Neuronal stem cell (in vitro differentiated cells): Measurements from ENCODE around the gene TTC36.
"Not testable (repeated sequence)": the region's sequence is repeated elsewhere in the genome, so short reads cannot be mapped to it uniquely, and the experiment has no call there.

Experiments
- DNase-seq: peaks from one replicate; pipeline ENCODE4 v3.0.0-alpha.2; 2013; ENCODE audit warnings: low spot score
- H2AFZ ChIP-seq: one replicate; pipeline ENCODE4 v1.6.1; 2013; ENCODE audit warnings: mild to moderate bottlenecking, low read length, inconsistent platforms
- H2AK5ac ChIP-seq: 2 replicates; pipeline ENCODE4 v1.6.1; 2013; ENCODE audit warnings: low read depth, mild to moderate bottlenecking, inconsistent platforms, low read length, moderate library complexity, mixed read lengths
- H2BK120ac ChIP-seq: 2 replicates; pipeline ENCODE4 v1.6.1; 2013; ENCODE audit warnings: low read depth, mild to moderate bottlenecking, inconsistent platforms, low read length, moderate library complexity, mixed read lengths
- H2BK12ac ChIP-seq: one replicate; pipeline ENCODE4 v1.6.1; 2013; ENCODE audit warnings: low read length, inconsistent platforms
- H2BK15ac ChIP-seq: 2 replicates; pipeline ENCODE4 v1.6.1; 2013; ENCODE audit warnings: mild to moderate bottlenecking, low read length, inconsistent platforms, mixed read lengths
- H2BK5ac ChIP-seq: one replicate; pipeline ENCODE4 v1.6.1; 2013; ENCODE audit warnings: inconsistent platforms, mild to moderate bottlenecking, low read length, moderate library complexity
- H3K14ac ChIP-seq: one replicate; pipeline ENCODE4 v1.6.1; 2013; ENCODE audit warnings: low read length, inconsistent platforms
- H3K18ac ChIP-seq: 2 replicates; pipeline ENCODE4 v1.6.1; 2013; ENCODE audit warnings: low read length, inconsistent platforms
- H3K23ac ChIP-seq: 2 replicates; pipeline ENCODE4 v1.6.1; 2013; ENCODE audit warnings: low read depth, mild to moderate bottlenecking, mixed read lengths, low read length, inconsistent platforms; ENCODE audit not compliant: poor library complexity
- H3K27ac ChIP-seq: replicated peaks from 3 replicates; pipeline ENCODE4 v1.5.1; 2013; ENCODE audit warnings: low read length, inconsistent platforms
- H3K27me3 ChIP-seq, 3 experiments: 2 replicates each; pipeline ENCODE4 v1.6.1; 2013; ENCODE audit warnings: low read length in 3 of 3, mild to moderate bottlenecking in 2 of 3, inconsistent platforms in 1 of 3, low read depth in 1 of 3, mixed read lengths in 1 of 3, moderate library complexity in 1 of 3; ENCODE audit not compliant: control insufficient read depth in 3 of 3, insufficient read depth in 3 of 3
- H3K36me3 ChIP-seq, 2 donors: replicated peaks in 1 of 2; 2 replicates each; pipeline ENCODE4 v1.6.1; 2013; ENCODE audit warnings: low read length in 2 of 2; ENCODE audit not compliant: control insufficient read depth in 2 of 2, insufficient read depth in 2 of 2
- H3K4ac ChIP-seq: 2 replicates; pipeline ENCODE4 v1.6.1; 2013; ENCODE audit warnings: inconsistent platforms, mild to moderate bottlenecking, low read length, moderate library complexity
- H3K4me1 ChIP-seq, 2 donors: 1 replicate in 1 of 2; 2 replicates in 1 of 2; pipeline ENCODE4 v1.6.1; 2013; ENCODE audit warnings: low read length in 2 of 2, low read depth in 1 of 2; ENCODE audit not compliant: control insufficient read depth in 2 of 2, insufficient read depth in 1 of 2
- H3K4me2 ChIP-seq: one replicate; pipeline ENCODE4 v1.6.1; 2013; ENCODE audit warnings: mild to moderate bottlenecking, low read length, inconsistent platforms; ENCODE audit not compliant: insufficient read depth, poor library complexity, severe bottlenecking
- H3K4me3 ChIP-seq, 2 donors: 2 replicates each; pipeline ENCODE4 v1.5.1; 2013; ENCODE audit warnings: low read length in 2 of 2, mild to moderate bottlenecking in 2 of 2, inconsistent platforms in 1 of 2, moderate library complexity in 1 of 2
- H3K79me1 ChIP-seq: one replicate; pipeline ENCODE4 v1.6.1; 2013; ENCODE audit warnings: low read depth, mild to moderate bottlenecking, inconsistent platforms, low read length, moderate library complexity
- H3K9ac ChIP-seq: one replicate; pipeline ENCODE4 v1.6.1; 2013; ENCODE audit warnings: mild to moderate bottlenecking, low read depth, low read length, inconsistent platforms; ENCODE audit not compliant: poor library complexity
- H3K9me3 ChIP-seq, 2 donors: replicated peaks in 1 of 2; 2 replicates each; pipeline versions ENCODE3 to v1.6.1; 2013; ENCODE audit warnings: low read length in 2 of 2, mild to moderate bottlenecking in 2 of 2, inconsistent platforms in 1 of 2, low read depth in 1 of 2, mixed read lengths in 1 of 2, moderate library complexity in 1 of 2; ENCODE audit not compliant: control insufficient read depth in 2 of 2, insufficient read depth in 1 of 2
- H4K8ac ChIP-seq: one replicate; pipeline ENCODE4 v1.6.1; 2013; ENCODE audit warnings: low read depth, mild to moderate bottlenecking, inconsistent platforms, low read length, moderate library complexity
- H4K91ac ChIP-seq: one replicate; pipeline ENCODE4 v1.6.1; 2013; ENCODE audit warnings: low read length, low read depth, mild to moderate bottlenecking, inconsistent platforms; ENCODE audit not compliant: poor library complexity
- WGBS, 2 donors: extraction: QIAGEN DNeasy Blood & Tissue Kit; methylation state at CpG; one replicate each; pipeline ENCODE4 v1.1.7; 2013; ENCODE audit warnings: missing lambda C conversion rate in 2 of 2, mixed read lengths in 1 of 2; ENCODE audit not compliant: insufficient read length in 2 of 2, insufficient replicate concordance in 1 of 2; ENCODE audit errors: extremely low coverage in 2 of 2; 5-methylcytosine and 5-hydroxymethylcytosine counted together

TTC36 gene

GRCh38 chr11:118570787-118571186, 43.5 kb downstream of the TTC36 start:
- Histone ChIP-seq H3K27ac (no peak overlapping the region), H3K9ac (no peak overlapping the region), H2BK15ac (no peak overlapping the region), H3K79me1 (peaks cover 3% of the 10 kb centered on the region), H3K27me3 (no peaks in the 10 kb centered on the region), H3K4me2 (no peak overlapping the region), H4K8ac (no peak overlapping the region), H3K4me3 (no peak overlapping the region), H4K91ac (no peak overlapping the region), H3K36me3 (peaks cover 0 to 6% of the 10 kb centered on the region in 2 donors), H2AFZ (no peak overlapping the region), H3K23ac (no peak overlapping the region), H3K9me3 (no peaks in the 10 kb centered on the region), H2BK120ac (no peak overlapping the region), H3K4ac (no peak overlapping the region), H3K14ac (no peak overlapping the region), H2AK5ac (no peak overlapping the region), H3K18ac (no peak overlapping the region), H2BK12ac (no peak overlapping the region), H2BK5ac (no peak overlapping the region), H3K4me1 (peaks cover 0 to 7% of the 10 kb centered on the region in 2 donors)
- no CpG with 5 or more reads among the region's 1 CpG for whole genome bisulfite sequencing, 2 donors
- no peak for DNase-seq

- H2BK5ac ChIP-seq, H3K79me1 ChIP-seq, H2BK12ac ChIP-seq, H3K18ac ChIP-seq, H3K4me1 ChIP-seq, H4K8ac ChIP-seq, H2BK15ac ChIP-seq, H3K9ac ChIP-seq, H2BK120ac ChIP-seq, H3K27me3 ChIP-seq, H3K9me3 ChIP-seq, H3K14ac ChIP-seq, DNase-seq, H3K27ac ChIP-seq, H3K23ac ChIP-seq, H3K4ac ChIP-seq, H4K91ac ChIP-seq, H2AK5ac ChIP-seq: not testable (repeated sequence)
- H3K4me2 ChIP-seq = peak overlapping the region; percentile 40
- peak overlapping the region in 1 of 2 donors; percentile 79 for H3K4me3 ChIP-seq
- no CpG with 5 or more reads among the region's 15 CpGs for WGBS, 2 donors
- H2AFZ ChIP-seq = peak overlapping the region; percentile 91
- H3K36me3 ChIP-seq = peaks cover 0 to 13% of the 10 kb centered on the region in 2 donors
Observed at GRCh38 chr11:118571701-118572060, 44.4 kb downstream of the TTC36 start.

GRCh38 chr11:118572061-118572980, 45.0 kb downstream of the TTC36 start, which contains the start of gene ARCN1:
Gene ARCN1 (plus strand): TSS chr11:118572409. CDS start chr11:118572548, 139 bp downstream.
- WGBS, 2 donors = no CpG with 5 or more reads among the region's 55 CpGs
- H2BK15ac ChIP-seq = peak within 1 kb of the TSS; percentile 73
- peaks cover 3% of the 10 kb centered on the region for H3K79me1 ChIP-seq
- DNase-seq = peak; percentile 79
- H3K9me3 ChIP-seq = no peaks in the 10 kb centered on the region
- H3K27ac ChIP-seq = peak within 1 kb of the TSS; percentile 90
- H4K8ac ChIP-seq = peak within 1 kb of the TSS; percentile 84
- H2BK120ac ChIP-seq = no peak within 1 kb of the TSS
- H3K18ac ChIP-seq = peak within 1 kb of the TSS; percentile 99
- peak within 1 kb of the TSS; percentile 79 to 100 for H3K4me3 ChIP-seq
- H3K14ac ChIP-seq = peak within 1 kb of the TSS; percentile 94
- peak within 1 kb of the TSS; percentile 93 for H3K23ac ChIP-seq
- H2BK5ac ChIP-seq = peak within 1 kb of the TSS; percentile 96
- H3K4me1 ChIP-seq = peaks cover 0 to 7% of the 10 kb centered on the region in 2 donors
- H3K36me3 ChIP-seq = peaks cover 0 to 18% of the 10 kb centered on the region in 2 donors
- peak within 1 kb of the TSS; percentile 97 for H3K9ac ChIP-seq
- H3K4ac ChIP-seq = peak within 1 kb of the TSS; percentile 56
- H4K91ac ChIP-seq = no peak within 1 kb of the TSS
- H2BK12ac ChIP-seq = no peak within 1 kb of the TSS
- H2AFZ ChIP-seq = peak within 1 kb of the TSS; percentile 91
- H3K4me2 ChIP-seq = peak within 1 kb of the TSS; percentile 61
- no peaks in the 10 kb centered on the region for H3K27me3 ChIP-seq
- peak within 1 kb of the TSS; percentile 82 for H2AK5ac ChIP-seq

GRCh38 chr11:118572981-118573550, 45.8 kb downstream of the TTC36 start:
- Histone ChIP-seq H2BK5ac (peak overlapping the region; percentile 96), H3K14ac (peak overlapping the region; percentile 94), H2AK5ac (peak overlapping the region; percentile 82), H3K9ac (peak overlapping the region; percentile 75), H3K18ac (peak overlapping the region; percentile 99), H3K36me3 (peaks cover 0 to 22% of the 10 kb centered on the region in 2 donors), H3K79me1 (peaks cover 3% of the 10 kb centered on the region), H2BK120ac (no peak overlapping the region), H2BK12ac (no peak overlapping the region), H2BK15ac (no peak overlapping the region), H3K9me3 (no peaks in the 10 kb centered on the region), H4K91ac (no peak overlapping the region), H4K8ac (no peak overlapping the region), H2AFZ (peak overlapping the region; percentile 91), H3K4me2 (peak overlapping the region; percentile 61), H3K27ac (peak overlapping the region; percentile 90), H3K4me1 (peaks cover 0 to 7% of the 10 kb centered on the region in 2 donors), H3K23ac (no peak overlapping the region), H3K4me3 (peak overlapping the region; percentile 79 to 100), H3K27me3 (no peaks in the 10 kb centered on the region), H3K4ac (no peak overlapping the region)
- WGBS, 2 donors = no CpG with 5 or more reads among the region's 10 CpGs
- DNase-seq = peak; percentile 11
